Stimulated activated CD4-positive, alpha-beta T cell treated with anti-CD3 and anti-CD28 coated beads, Interleukin-12 subunit alpha, Interleukin-12 subunit beta, amount 100 ng/mL, for 4 hours (primary cell): ENCODE results near the gene KDF1.
A peak's percentile ranks its signal among the peaks of the same experiment; 100 is the strongest.
"Not testable (repeated sequence)": the region's sequence is repeated elsewhere in the genome, so short reads cannot be mapped to it uniquely, and the experiment has no call there.

Experiments
- DNase-seq: peaks from one replicate; pipeline ENCODE4 v3.0.0-alpha.2; 2020

Gene KDF1

GRCh38 chr1:26953374-26953773 is 6.9 kb downstream of the KDF1 start:
- DNase-seq = no peak

- DNase-seq = no peak
Observed at GRCh38 chr1:26951821-26952497, 8.3 kb downstream of the KDF1 start.

GRCh38 chr1:26951216-26951615 is 9.1 kb downstream of the KDF1 start:
- no peak for DNase-seq

- DNase-seq = no peak
Observed at GRCh38 chr1:26950602-26951001, 9.7 kb downstream of the KDF1 start.

- DNase-seq = no peak
Observed at GRCh38 chr1:26949926-26950319, 10.3 kb downstream of the KDF1 start.

GRCh38 chr1:26949266-26949925 is 10.9 kb downstream of the KDF1 start:
- DNase-seq = no peak

- DNase-seq = not testable (repeated sequence)
Observed at GRCh38 chr1:26948725-26949057, 11.6 kb downstream of the KDF1 start.

- no peak for DNase-seq
Observed at GRCh38 chr1:26946270-26946669, 14.0 kb downstream of the KDF1 start.

- no peak for DNase-seq
Observed at GRCh38 chr1:26945728-26946127, 14.5 kb downstream of the KDF1 start.

- no peak for DNase-seq
Observed at GRCh38 chr1:26945138-26945537, 15.1 kb downstream of the KDF1 start.

- no peak for DNase-seq
Observed at GRCh38 chr1:26942656-26943055, 17.6 kb downstream of the KDF1 start.

GRCh38 chr1:26941311-26941710 is 19.0 kb downstream of the KDF1 start:
- DNase-seq = no peak

GRCh38 chr1:26938659-26939025 is 21.6 kb downstream of the KDF1 start:
- DNase-seq = no peak

- no peak for DNase-seq
Observed at GRCh38 chr1:26938004-26938658, 22.1 kb downstream of the KDF1 start.

GRCh38 chr1:26936823-26937222 is 23.4 kb downstream of the KDF1 start:
- DNase-seq = no peak

GRCh38 chr1:26932531-26932930 is 27.7 kb downstream of the KDF1 start:
- no peak for DNase-seq

- no peak for DNase-seq
Observed at GRCh38 chr1:26923711-26924110, 36.6 kb downstream of the KDF1 start.

GRCh38 chr1:26922901-26923300 is 37.4 kb downstream of the KDF1 start:
- no peak for DNase-seq

- no peak for DNase-seq
Observed at GRCh38 chr1:26922431-26922729, 37.9 kb downstream of the KDF1 start.

- peak; percentile 92 for DNase-seq
Observed at GRCh38 chr1:26921540-26922430, 38.5 kb downstream of the KDF1 start, which contains the start of gene NUDC. Gene NUDC, plus strand, starts transcription at chr1:26921743. Its CDS starts 106 bp downstream, at chr1:26921849.

GRCh38 chr1:26921126-26921539 is 39.1 kb downstream of the KDF1 start:
- DNase-seq = no peak

- no peak for DNase-seq
Observed at GRCh38 chr1:26915204-26915842, 44.9 kb downstream of the KDF1 start.
